ENCODE measurements around the gene PSMD1. TPM values are rescaled to one million over a fixed set of nuclear protein-coding genes. Genes with fewer than 3 reads are reported as not detected.

Gene PSMD1
- total and polyA plus RNA-seq, 12 donors: 39.8 to 113 (median 94.0) TPM

- WGBS, 2 donors: 93 to 96% methylated on average over 6 of the region's 6 CpGs
- Histone ChIP-seq H3K27me3 (no peaks in the 10 kb centered on the region), H3K4me1 (peaks cover 0 to 24% (median 9%) of the 10 kb centered on the region in 9 donors), H3K36me3 (no peaks in the 10 kb centered on the region), H3K27ac (no peak overlapping the region), H3K4me3 (no peak overlapping the region), H3K9me3 (no peaks in the 10 kb centered on the region)
- no peak for DNase-seq
- intact Hi-C loops (cut with DNase I): no loop called here
- TF ChIP-seq, protein P1, sequence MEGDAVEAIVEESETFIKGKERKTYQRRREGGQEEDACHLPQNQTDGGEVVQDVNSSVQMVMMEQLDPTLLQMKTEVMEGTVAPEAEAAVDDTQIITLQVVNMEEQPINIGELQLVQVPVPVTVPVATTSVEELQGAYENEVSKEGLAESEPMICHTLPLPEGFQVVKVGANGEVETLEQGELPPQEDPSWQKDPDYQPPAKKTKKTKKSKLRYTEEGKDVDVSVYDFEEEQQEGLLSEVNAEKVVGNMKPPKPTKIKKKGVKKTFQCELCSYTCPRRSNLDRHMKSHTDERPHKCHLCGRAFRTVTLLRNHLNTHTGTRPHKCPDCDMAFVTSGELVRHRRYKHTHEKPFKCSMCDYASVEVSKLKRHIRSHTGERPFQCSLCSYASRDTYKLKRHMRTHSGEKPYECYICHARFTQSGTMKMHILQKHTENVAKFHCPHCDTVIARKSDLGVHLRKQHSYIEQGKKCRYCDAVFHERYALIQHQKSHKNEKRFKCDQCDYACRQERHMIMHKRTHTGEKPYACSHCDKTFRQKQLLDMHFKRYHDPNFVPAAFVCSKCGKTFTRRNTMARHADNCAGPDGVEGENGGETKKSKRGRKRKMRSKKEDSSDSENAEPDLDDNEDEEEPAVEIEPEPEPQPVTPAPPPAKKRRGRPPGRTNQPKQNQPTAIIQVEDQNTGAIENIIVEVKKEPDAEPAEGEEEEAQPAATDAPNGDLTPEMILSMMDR (IDR thresholded peaks at IDR 0.05): no peak
- no peak for ATAC-seq
These were observed 73.8 kb downstream of the PSMD1 start for GRCh38 chr2:231130336-231131056.

DNA sequence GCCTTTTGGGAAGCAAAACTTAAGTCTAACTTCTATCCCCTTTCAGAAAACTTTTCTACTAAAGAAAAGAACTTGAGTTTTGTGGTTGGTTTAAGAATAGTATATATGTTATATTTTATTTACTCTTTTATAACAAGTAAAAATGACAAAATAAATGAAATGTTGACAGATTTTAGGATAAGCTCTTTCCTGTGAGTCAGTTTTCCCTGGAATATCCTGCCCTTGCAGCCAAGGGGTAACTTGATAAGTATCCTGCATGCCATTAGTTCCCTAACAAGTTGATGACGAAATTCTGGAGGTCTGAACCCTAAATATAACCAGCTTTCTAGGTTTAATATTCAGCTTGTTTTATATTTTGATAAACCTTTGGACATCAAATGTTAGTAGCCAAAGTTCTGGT, 75.5 kb downstream of the PSMD1 start:
- ATAC-seq: no peak
- TF ChIP-seq, protein P1 (IDR thresholded peaks at IDR 0.05): no peak
- no peaks in the 10 kb centered on the region for H3K36me3 ChIP-seq
- H3K9me3 ChIP-seq: no peaks in the 10 kb centered on the region
- WGBS, 2 donors: 59 to 71% methylated on average over 1 of the region's 1 CpG
- no peaks in the 10 kb centered on the region for H3K27me3 ChIP-seq
- peaks cover 0 to 29% (median 13%) of the 10 kb centered on the region in 9 donors for H3K4me1 ChIP-seq
- no peak overlapping the region for H3K27ac ChIP-seq
- no peak overlapping the region for H3K4me3 ChIP-seq
- intact Hi-C loops (cut with DNase I): no loop called here
- no peak for DNase-seq

GRCh38 chr2:231133365-231134099, 76.9 kb downstream of the PSMD1 start:
- H3K36me3 ChIP-seq: peaks cover 0 to 4% (median 0%) of the 10 kb centered on the region in 9 donors
- H3K9me3 ChIP-seq: no peaks in the 10 kb centered on the region
- TF ChIP-seq, protein P1 (IDR thresholded peaks at IDR 0.05): no peak
- peaks cover 0 to 29% (median 13%) of the 10 kb centered on the region in 9 donors for H3K4me1 ChIP-seq
- no peak overlapping the region for H3K4me3 ChIP-seq
- ATAC-seq (no peak), DNase-seq (no peak)
- WGBS, 2 donors: 84 to 100% methylated on average over 1 of the region's 1 CpG
- H3K27me3 ChIP-seq: no peaks in the 10 kb centered on the region
- H3K27ac ChIP-seq: no peak overlapping the region
- intact Hi-C loops (cut with DNase I): no loop called here

- no peak for ATAC-seq
- Histone ChIP-seq H3K27ac (peak overlapping the region in 4 of 10 donors; percentile 0 to 59 (median 18)), H3K9me3 (no peaks in the 10 kb centered on the region), H3K4me1 (peaks cover 0 to 29% (median 13%) of the 10 kb centered on the region in 9 donors), H3K4me3 (no peak overlapping the region), H3K36me3 (peaks cover 0 to 19% (median 0%) of the 10 kb centered on the region in 9 donors), H3K27me3 (no peaks in the 10 kb centered on the region)
- TF ChIP-seq, protein P1 (IDR thresholded peaks at IDR 0.05): no peak
- intact Hi-C loops (cut with DNase I): no loop called here
- 97 to 98% methylated on average over 1 of the region's 1 CpG for WGBS, 2 donors
- no peak for DNase-seq
These were observed 78.4 kb downstream of the PSMD1 start for GRCh38 chr2:231134910-231135655.
